Esophagus squamous epithelium (tissue), 4 donors: ENCODE data around the gene VAV3.

Experiments used
- POLR2A ChIP-seq, 4 donors: fragments of 450-650 bp; IDR thresholded peaks; one replicate each; pipeline ENCODE4 v1.6.1; 2017; ENCODE audit warnings: antibody characterized with exemption in 4 of 4, mild to moderate bottlenecking in 4 of 4, moderate library complexity in 3 of 4
- TF ChIP-seq, protein P1 (sequence below), 6 experiments: fragments of 450-650 bp in 4 of 6; fragments of 200-600 bp in 2 of 6; sonication (generic) in 2 of 6; IDR thresholded peaks; one replicate each; pipeline ENCODE4 v1.5.1; 2016 to 2019; ENCODE audit warnings: antibody characterized with exemption in 6 of 6, mild to moderate bottlenecking in 4 of 6, moderate library complexity in 4 of 6

GRCh38 chr1:107946794-107947193 lies 18.2 kb downstream of the VAV3 start:
- TF ChIP-seq, protein P1, sequence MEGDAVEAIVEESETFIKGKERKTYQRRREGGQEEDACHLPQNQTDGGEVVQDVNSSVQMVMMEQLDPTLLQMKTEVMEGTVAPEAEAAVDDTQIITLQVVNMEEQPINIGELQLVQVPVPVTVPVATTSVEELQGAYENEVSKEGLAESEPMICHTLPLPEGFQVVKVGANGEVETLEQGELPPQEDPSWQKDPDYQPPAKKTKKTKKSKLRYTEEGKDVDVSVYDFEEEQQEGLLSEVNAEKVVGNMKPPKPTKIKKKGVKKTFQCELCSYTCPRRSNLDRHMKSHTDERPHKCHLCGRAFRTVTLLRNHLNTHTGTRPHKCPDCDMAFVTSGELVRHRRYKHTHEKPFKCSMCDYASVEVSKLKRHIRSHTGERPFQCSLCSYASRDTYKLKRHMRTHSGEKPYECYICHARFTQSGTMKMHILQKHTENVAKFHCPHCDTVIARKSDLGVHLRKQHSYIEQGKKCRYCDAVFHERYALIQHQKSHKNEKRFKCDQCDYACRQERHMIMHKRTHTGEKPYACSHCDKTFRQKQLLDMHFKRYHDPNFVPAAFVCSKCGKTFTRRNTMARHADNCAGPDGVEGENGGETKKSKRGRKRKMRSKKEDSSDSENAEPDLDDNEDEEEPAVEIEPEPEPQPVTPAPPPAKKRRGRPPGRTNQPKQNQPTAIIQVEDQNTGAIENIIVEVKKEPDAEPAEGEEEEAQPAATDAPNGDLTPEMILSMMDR (IDR thresholded peaks at IDR 0.05) = no peak
- TF ChIP-seq POLR2A (IDR thresholded peaks at IDR 0.05) = no peak
